GM23338 (cell line): Measurements from ENCODE around the gene PGAP6. TPM values are rescaled to one million over a fixed set of nuclear protein-coding genes. Genes with fewer than 3 reads are reported as not detected.

Source experiments
- ATAC-seq: fragments of 200-7000 bp; cut with Tn5 transposase; 3 replicates; pipeline ENCODE4 v1.9.1; 2020
- DNase-seq: peaks from one replicate; pipeline ENCODE4 v3.0.0-alpha.2; 2015; ENCODE audit warnings: low spot score
- H2AFZ ChIP-seq: fragments of 200-600 bp; sonication (generic); 2 replicates; pipeline ENCODE4 v1.8.0; 2016; ENCODE audit warnings: antibody characterized with exemption, mild to moderate bottlenecking, moderate library complexity
- H3F3A ChIP-seq: fragments of 200-600 bp; sonication (generic); replicated peaks from 2 replicates; pipeline ENCODE4 v1.8.0; 2017; ENCODE audit warnings: antibody characterized with exemption, mixed run types, low read depth
- H3K27ac ChIP-seq: fragments of 200-600 bp; sonication (generic); 2 replicates; pipeline ENCODE4 v1.6.1; 2016; ENCODE audit warnings: low read depth
- H3K27me3 ChIP-seq: fragments of 200-600 bp; sonication (generic); 2 replicates; pipeline ENCODE4 v1.8.0; 2016; ENCODE audit warnings: mild to moderate bottlenecking, mixed run types, moderate library complexity; ENCODE audit not compliant: insufficient read depth
- H3K36me3 ChIP-seq: fragments of 200-600 bp; sonication (generic); 2 replicates; pipeline ENCODE4 v1.8.0; 2016; ENCODE audit warnings: mild to moderate bottlenecking; ENCODE audit not compliant: insufficient read depth
- H3K4me1 ChIP-seq: fragments of 200-600 bp; sonication (generic); 2 replicates; pipeline ENCODE4 v1.8.0; 2016; ENCODE audit warnings: mild to moderate bottlenecking, moderate library complexity; ENCODE audit not compliant: insufficient read depth
- H3K4me2 ChIP-seq: fragments of 200-600 bp; sonication (generic); 2 replicates; pipeline ENCODE4 v1.7.1; 2017; ENCODE audit warnings: mixed run types
- H3K4me3 ChIP-seq: fragments of 200-600 bp; sonication (generic); 2 replicates; pipeline ENCODE4 v1.6.1; 2016; ENCODE audit warnings: mixed run types
- H3K79me2 ChIP-seq: fragments of 200-600 bp; sonication (generic); replicated peaks from 2 replicates; pipeline ENCODE4 v1.8.0; 2017; ENCODE audit warnings: mild to moderate bottlenecking; ENCODE audit not compliant: insufficient read depth
- H3K9me2 ChIP-seq: fragments of 200-600 bp; sonication (generic); 2 replicates; pipeline ENCODE4 v1.8.0; 2017; ENCODE audit not compliant: insufficient read depth
- H4K20me1 ChIP-seq: fragments of 200-600 bp; sonication (generic); replicated peaks from 2 replicates; pipeline ENCODE4 v1.8.0; 2017; ENCODE audit warnings: mild to moderate bottlenecking; ENCODE audit not compliant: insufficient read depth
- H3K27ac Mint-ChIP-seq: 2 replicates; pipeline ENCODE4 v1.8.0; 2020; ENCODE audit warnings: inconsistent platforms, mild to moderate bottlenecking, moderate library complexity, mixed read lengths
- H3K27me3 Mint-ChIP-seq: 3 replicates; pipeline ENCODE4 v1.8.0; 2022; ENCODE audit warnings: low read depth, mild to moderate bottlenecking, moderate library complexity, mixed read lengths, inconsistent platforms; ENCODE audit not compliant: insufficient read depth, poor library complexity
- H3K36me3 Mint-ChIP-seq: 3 replicates; pipeline ENCODE4 v1.8.0; 2021; ENCODE audit warnings: low read depth, mild to moderate bottlenecking, inconsistent platforms, moderate library complexity, mixed read lengths
- H3K4me1 Mint-ChIP-seq: 3 replicates; pipeline ENCODE4 v1.8.0; 2020; ENCODE audit warnings: mild to moderate bottlenecking, inconsistent platforms, mixed read lengths
- H3K4me3 Mint-ChIP-seq: 3 replicates; pipeline ENCODE4 v1.8.0; 2021; ENCODE audit warnings: moderate library complexity, mild to moderate bottlenecking, inconsistent platforms, mixed read lengths
- H3K9me3 Mint-ChIP-seq: 3 replicates; pipeline ENCODE4 v1.8.0; 2020; ENCODE audit warnings: moderate library complexity, mild to moderate bottlenecking, inconsistent platforms, mixed read lengths
- CREB1 ChIP-seq: fragments of 250-450 bp; sonication (Bioruptor Pico); IDR thresholded peaks from 2 replicates; pipeline ENCODE4 v1.5.0; 2020; ENCODE audit warnings: low read depth, mild to moderate bottlenecking, moderate library complexity
- EZH2 ChIP-seq: fragments of 200-600 bp; sonication (generic); IDR thresholded peaks from one replicate; pipeline ENCODE4 v1.8.0; 2017; ENCODE audit warnings: antibody characterized with exemption, mild to moderate bottlenecking, low read depth; ENCODE audit not compliant: unreplicated experiment
- EZH2phosphoT487 ChIP-seq: fragments of 200-600 bp; sonication (generic); IDR thresholded peaks from one replicate; pipeline ENCODE4 v1.8.1; 2018; ENCODE audit warnings: antibody characterized with exemption; ENCODE audit not compliant: unreplicated experiment
- JUNB ChIP-seq: IDR thresholded peaks from one replicate; pipeline ENCODE4 v1.6.1; 2016; ENCODE audit warnings: antibody characterized with exemption; ENCODE audit not compliant: unreplicated experiment
- NANOG ChIP-seq: IDR thresholded peaks from 2 replicates; pipeline ENCODE4 v1.6.1; 2016; ENCODE audit warnings: antibody characterized with exemption, borderline replicate concordance
- POLR2AphosphoS5 ChIP-seq: IDR thresholded peaks from 2 replicates; pipeline ENCODE4 v1.6.1; 2016; ENCODE audit warnings: antibody characterized with exemption, low read depth
- STAT1 ChIP-seq: IDR thresholded peaks from one replicate; pipeline ENCODE4 v1.6.1; 2016; ENCODE audit warnings: antibody characterized with exemption; ENCODE audit not compliant: unreplicated experiment
- ZNF114 ChIP-seq: fragments of 250-450 bp; sonication (Bioruptor Pico); IDR thresholded peaks from 2 replicates; pipeline ENCODE4 v1.5.0; 2020; ENCODE audit warnings: mild to moderate bottlenecking, moderate library complexity
- ZNF331 ChIP-seq: fragments of 250-450 bp; sonication (Bioruptor Pico); IDR thresholded peaks from 2 replicates; pipeline ENCODE4 v1.5.0; 2020; ENCODE audit warnings: low read depth, mild to moderate bottlenecking, moderate library complexity
- polyA plus RNA-seq: library from polyadenylated mRNA; unstranded; fragments of >200 nt; fragmentation: Nextera tagmentation; extraction: Ambion mirVana; gene quantifications from 2 replicates; pipeline ENCODE4 v1.2.1, GENCODE V29; 2016
- total RNA-seq: library from RNA; depleted of rRNA; stranded (reverse); fragments of >200 nt; shearing (Covaris generic); gene quantifications from 2 replicates; pipeline ENCODE4 v1.2.3, GENCODE V29; 2014
- TF ChIP-seq, protein P1 (sequence below): IDR thresholded peaks from one replicate; pipeline ENCODE4 v1.6.1; 2018; ENCODE audit warnings: antibody characterized with exemption; ENCODE audit not compliant: unreplicated experiment
- TF ChIP-seq, protein P2 (sequence below), 2 experiments: fragments of 200-600 bp in 1 of 2; sonication (generic) in 1 of 2; conservative IDR thresholded peaks; 2 replicates each; pipeline versions ENCODE4 v1.5.1 to v1.6.1; 2016 to 2017; ENCODE audit warnings: antibody characterized with exemption in 2 of 2, low read depth in 2 of 2, mild to moderate bottlenecking in 2 of 2, moderate library complexity in 1 of 2
- TF ChIP-seq, protein P3 (sequence below): IDR thresholded peaks from 2 replicates; pipeline ENCODE4 v1.6.1; 2016; ENCODE audit warnings: antibody characterized with exemption
- TF ChIP-seq, protein P4 (sequence below): fragments of 250-450 bp; sonication (Bioruptor Pico); IDR thresholded peaks from 2 replicates; pipeline ENCODE4 v1.5.0; 2020; ENCODE audit warnings: mild to moderate bottlenecking, moderate library complexity

Gene PGAP6
- total and polyA plus RNA-seq, 2 experiments from 2014 or later: 25.1 to 112 TPM

DNA sequence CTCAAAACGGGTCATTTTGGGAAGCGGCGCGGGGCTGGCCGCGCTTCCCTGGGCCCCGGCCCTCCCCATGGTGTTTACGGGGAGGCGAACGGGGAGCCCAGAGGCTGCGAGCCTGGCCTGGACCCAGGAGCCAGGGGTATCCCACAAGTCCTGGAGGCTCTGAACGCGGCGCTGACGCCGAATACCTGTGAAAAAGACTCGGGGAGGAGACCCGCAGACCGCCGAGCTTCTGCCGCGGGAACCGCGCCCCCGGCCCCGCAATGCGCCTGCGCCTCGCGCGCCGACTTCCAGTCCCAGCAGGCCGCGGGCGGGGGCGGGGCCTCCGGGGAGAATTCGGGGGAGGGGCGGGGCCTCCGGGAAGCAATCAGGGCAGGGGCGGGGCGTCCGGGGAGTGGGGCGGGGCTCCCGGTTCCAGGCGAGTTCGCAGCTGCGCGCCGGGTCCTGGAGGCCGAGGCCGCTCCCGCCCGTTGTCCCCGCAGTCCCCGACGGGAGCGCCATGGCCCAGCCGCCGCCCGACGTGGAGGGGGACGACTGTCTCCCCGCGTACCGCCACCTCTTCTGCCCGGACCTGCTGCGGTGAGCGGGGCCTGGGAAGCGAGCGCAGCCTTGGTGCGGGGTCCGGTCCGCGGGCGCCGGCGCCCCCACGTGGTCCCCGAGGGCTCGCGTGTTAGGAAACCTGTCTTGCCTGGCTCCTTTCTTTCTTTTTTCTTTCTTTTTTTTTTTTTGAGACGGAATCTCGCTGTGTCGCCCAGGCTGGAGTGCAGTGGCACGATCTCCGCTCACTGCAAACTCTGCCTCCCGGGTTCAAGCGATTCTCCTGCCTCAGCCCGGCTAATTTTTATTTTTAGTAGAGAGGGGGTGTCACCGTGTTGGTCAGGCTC lies 19.9 kb upstream of the PGAP6 start, which contains the start of gene DECR2:
TSS of gene DECR2 (plus strand) at position 418 of the 881 bp plus-strand sequence. CDS start at position 497, 79 bp downstream.
- H3K27me3 ChIP-seq: no peaks in the 10 kb centered on the region
- H3K4me3 Mint-ChIP-seq: peak within 1 kb of the TSS; percentile 81
- H3K27ac ChIP-seq: peak within 1 kb of the TSS; percentile 90
- peak; percentile 76 for TF ChIP-seq POLR2AphosphoS5
- TF ChIP-seq NANOG: no peak
- TF ChIP-seq, protein P1, sequence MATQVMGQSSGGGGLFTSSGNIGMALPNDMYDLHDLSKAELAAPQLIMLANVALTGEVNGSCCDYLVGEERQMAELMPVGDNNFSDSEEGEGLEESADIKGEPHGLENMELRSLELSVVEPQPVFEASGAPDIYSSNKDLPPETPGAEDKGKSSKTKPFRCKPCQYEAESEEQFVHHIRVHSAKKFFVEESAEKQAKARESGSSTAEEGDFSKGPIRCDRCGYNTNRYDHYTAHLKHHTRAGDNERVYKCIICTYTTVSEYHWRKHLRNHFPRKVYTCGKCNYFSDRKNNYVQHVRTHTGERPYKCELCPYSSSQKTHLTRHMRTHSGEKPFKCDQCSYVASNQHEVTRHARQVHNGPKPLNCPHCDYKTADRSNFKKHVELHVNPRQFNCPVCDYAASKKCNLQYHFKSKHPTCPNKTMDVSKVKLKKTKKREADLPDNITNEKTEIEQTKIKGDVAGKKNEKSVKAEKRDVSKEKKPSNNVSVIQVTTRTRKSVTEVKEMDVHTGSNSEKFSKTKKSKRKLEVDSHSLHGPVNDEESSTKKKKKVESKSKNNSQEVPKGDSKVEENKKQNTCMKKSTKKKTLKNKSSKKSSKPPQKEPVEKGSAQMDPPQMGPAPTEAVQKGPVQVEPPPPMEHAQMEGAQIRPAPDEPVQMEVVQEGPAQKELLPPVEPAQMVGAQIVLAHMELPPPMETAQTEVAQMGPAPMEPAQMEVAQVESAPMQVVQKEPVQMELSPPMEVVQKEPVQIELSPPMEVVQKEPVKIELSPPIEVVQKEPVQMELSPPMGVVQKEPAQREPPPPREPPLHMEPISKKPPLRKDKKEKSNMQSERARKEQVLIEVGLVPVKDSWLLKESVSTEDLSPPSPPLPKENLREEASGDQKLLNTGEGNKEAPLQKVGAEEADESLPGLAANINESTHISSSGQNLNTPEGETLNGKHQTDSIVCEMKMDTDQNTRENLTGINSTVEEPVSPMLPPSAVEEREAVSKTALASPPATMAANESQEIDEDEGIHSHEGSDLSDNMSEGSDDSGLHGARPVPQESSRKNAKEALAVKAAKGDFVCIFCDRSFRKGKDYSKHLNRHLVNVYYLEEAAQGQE: no peak
- no peak for TF ChIP-seq ZNF114 (CRISPR knock-in tag)
- 0 out of 2 replicates have a peak, but pooled peaks have one; percentile 28 for TF ChIP-seq CREB1 (CRISPR knock-in tag)
- TF ChIP-seq, protein P2, sequence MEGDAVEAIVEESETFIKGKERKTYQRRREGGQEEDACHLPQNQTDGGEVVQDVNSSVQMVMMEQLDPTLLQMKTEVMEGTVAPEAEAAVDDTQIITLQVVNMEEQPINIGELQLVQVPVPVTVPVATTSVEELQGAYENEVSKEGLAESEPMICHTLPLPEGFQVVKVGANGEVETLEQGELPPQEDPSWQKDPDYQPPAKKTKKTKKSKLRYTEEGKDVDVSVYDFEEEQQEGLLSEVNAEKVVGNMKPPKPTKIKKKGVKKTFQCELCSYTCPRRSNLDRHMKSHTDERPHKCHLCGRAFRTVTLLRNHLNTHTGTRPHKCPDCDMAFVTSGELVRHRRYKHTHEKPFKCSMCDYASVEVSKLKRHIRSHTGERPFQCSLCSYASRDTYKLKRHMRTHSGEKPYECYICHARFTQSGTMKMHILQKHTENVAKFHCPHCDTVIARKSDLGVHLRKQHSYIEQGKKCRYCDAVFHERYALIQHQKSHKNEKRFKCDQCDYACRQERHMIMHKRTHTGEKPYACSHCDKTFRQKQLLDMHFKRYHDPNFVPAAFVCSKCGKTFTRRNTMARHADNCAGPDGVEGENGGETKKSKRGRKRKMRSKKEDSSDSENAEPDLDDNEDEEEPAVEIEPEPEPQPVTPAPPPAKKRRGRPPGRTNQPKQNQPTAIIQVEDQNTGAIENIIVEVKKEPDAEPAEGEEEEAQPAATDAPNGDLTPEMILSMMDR (conservative IDR thresholded peaks at IDR 0.05; ENCODE audit: low read depth in 2 of 2): peak; percentile 37 to 55; a peak in 3 of 4 replicates
- TF ChIP-seq ZNF331 (CRISPR knock-in tag): no peak
- TF ChIP-seq EZH2: no peak
- TF ChIP-seq, protein P3, sequence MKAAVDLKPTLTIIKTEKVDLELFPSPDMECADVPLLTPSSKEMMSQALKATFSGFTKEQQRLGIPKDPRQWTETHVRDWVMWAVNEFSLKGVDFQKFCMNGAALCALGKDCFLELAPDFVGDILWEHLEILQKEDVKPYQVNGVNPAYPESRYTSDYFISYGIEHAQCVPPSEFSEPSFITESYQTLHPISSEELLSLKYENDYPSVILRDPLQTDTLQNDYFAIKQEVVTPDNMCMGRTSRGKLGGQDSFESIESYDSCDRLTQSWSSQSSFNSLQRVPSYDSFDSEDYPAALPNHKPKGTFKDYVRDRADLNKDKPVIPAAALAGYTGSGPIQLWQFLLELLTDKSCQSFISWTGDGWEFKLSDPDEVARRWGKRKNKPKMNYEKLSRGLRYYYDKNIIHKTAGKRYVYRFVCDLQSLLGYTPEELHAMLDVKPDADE: no peak
- TF ChIP-seq, protein P4, sequence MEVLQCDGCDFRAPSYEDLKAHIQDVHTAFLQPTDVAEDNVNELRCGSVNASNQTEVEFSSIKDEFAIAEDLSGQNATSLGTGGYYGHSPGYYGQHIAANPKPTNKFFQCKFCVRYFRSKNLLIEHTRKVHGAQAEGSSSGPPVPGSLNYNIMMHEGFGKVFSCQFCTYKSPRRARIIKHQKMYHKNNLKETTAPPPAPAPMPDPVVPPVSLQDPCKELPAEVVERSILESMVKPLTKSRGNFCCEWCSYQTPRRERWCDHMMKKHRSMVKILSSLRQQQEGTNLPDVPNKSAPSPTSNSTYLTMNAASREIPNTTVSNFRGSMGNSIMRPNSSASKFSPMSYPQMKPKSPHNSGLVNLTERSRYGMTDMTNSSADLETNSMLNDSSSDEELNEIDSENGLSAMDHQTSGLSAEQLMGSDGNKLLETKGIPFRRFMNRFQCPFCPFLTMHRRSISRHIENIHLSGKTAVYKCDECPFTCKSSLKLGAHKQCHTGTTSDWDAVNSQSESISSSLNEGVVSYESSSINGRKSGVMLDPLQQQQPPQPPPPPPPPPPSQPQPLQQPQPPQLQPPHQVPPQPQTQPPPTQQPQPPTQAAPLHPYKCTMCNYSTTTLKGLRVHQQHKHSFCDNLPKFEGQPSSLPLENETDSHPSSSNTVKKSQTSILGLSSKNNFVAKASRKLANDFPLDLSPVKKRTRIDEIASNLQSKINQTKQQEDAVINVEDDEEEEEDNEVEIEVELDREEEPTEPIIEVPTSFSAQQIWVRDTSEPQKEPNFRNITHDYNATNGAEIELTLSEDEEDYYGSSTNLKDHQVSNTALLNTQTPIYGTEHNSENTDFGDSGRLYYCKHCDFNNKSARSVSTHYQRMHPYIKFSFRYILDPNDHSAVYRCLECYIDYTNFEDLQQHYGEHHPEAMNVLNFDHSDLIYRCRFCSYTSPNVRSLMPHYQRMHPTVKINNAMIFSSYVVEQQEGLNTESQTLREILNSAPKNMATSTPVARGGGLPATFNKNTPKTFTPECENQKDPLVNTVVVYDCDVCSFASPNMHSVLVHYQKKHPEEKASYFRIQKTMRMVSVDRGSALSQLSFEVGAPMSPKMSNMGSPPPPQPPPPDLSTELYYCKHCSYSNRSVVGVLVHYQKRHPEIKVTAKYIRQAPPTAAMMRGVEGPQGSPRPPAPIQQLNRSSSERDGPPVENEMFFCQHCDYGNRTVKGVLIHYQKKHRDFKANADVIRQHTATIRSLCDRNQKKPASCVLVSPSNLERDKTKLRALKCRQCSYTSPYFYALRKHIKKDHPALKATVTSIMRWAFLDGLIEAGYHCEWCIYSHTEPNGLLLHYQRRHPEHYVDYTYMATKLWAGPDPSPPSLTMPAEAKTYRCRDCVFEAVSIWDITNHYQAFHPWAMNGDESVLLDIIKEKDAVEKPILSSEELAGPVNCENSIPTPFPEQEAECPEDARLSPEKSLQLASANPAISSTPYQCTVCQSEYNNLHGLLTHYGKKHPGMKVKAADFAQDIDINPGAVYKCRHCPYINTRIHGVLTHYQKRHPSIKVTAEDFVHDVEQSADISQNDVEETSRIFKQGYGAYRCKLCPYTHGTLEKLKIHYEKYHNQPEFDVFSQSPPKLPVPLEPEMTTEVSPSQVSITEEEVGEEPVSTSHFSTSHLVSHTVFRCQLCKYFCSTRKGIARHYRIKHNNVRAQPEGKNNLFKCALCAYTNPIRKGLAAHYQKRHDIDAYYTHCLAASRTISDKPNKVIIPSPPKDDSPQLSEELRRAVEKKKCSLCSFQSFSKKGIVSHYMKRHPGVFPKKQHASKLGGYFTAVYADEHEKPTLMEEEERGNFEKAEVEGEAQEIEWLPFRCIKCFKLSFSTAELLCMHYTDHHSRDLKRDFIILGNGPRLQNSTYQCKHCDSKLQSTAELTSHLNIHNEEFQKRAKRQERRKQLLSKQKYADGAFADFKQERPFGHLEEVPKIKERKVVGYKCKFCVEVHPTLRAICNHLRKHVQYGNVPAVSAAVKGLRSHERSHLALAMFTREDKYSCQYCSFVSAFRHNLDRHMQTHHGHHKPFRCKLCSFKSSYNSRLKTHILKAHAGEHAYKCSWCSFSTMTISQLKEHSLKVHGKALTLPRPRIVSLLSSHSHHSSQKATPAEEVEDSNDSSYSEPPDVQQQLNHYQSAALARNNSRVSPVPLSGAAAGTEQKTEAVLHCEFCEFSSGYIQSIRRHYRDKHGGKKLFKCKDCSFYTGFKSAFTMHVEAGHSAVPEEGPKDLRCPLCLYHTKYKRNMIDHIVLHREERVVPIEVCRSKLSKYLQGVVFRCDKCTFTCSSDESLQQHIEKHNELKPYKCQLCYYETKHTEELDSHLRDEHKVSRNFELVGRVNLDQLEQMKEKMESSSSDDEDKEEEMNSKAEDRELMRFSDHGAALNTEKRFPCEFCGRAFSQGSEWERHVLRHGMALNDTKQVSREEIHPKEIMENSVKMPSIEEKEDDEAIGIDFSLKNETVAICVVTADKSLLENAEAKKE (CRISPR knock-in tag): no peak
- TF ChIP-seq JUNB: no peak
- TF ChIP-seq STAT1: no peak
- TF ChIP-seq EZH2phosphoT487: no peak
- peak within 1 kb of the TSS; percentile 90 for H3K4me2 ChIP-seq
- H3K9me2 ChIP-seq: no peaks in the 10 kb centered on the region
- H3F3A ChIP-seq: peaks cover 27% of the 10 kb centered on the region
- peak within 1 kb of the TSS; percentile 90 for H3K4me3 ChIP-seq
- peak; percentile 95 for DNase-seq
- H3K9me3 Mint-ChIP-seq: peaks cover 4% of the 10 kb centered on the region; the same call in 2 of the 3 replicates
- peaks cover 24% of the 10 kb centered on the region for H3K27me3 Mint-ChIP-seq
- peaks cover 20% of the 10 kb centered on the region for H3K4me1 ChIP-seq
- 0 out of 2 replicates have a peak within 1 kb of the TSS, but pooled peaks have one; percentile 43 for H2AFZ ChIP-seq
- peak within 1 kb of the TSS; percentile 86 for H3K27ac Mint-ChIP-seq
- peaks cover 21% of the 10 kb centered on the region for H3K4me1 Mint-ChIP-seq
- peaks cover 5% of the 10 kb centered on the region; the same call in 1 of the 2 replicates for H3K79me2 ChIP-seq
- H4K20me1 ChIP-seq: no peaks in the 10 kb centered on the region; the same call in 1 of the 2 replicates
- ATAC-seq: peak; percentile 55
- peaks cover 22% of the 10 kb centered on the region for H3K36me3 Mint-ChIP-seq
- no peaks in the 10 kb centered on the region; the same call in 1 of the 2 replicates for H3K36me3 ChIP-seq
